Stimulated activated CD4-positive, alpha-beta T cell treated with anti-CD3 and anti-CD28 coated beads, Interleukin-4, amount 100 ng/mL, for 24 hours (primary cell): Measurements from ENCODE around the gene LZTR1.

Experiments used
- DNase-seq: peaks from one replicate; pipeline ENCODE4 v3.0.0-alpha.2; 2020

LZTR1 gene

GRCh38 chr22:20951151-20951931 is 30.8 kb upstream of the LZTR1 start:
- DNase-seq, result no peak

DNA sequence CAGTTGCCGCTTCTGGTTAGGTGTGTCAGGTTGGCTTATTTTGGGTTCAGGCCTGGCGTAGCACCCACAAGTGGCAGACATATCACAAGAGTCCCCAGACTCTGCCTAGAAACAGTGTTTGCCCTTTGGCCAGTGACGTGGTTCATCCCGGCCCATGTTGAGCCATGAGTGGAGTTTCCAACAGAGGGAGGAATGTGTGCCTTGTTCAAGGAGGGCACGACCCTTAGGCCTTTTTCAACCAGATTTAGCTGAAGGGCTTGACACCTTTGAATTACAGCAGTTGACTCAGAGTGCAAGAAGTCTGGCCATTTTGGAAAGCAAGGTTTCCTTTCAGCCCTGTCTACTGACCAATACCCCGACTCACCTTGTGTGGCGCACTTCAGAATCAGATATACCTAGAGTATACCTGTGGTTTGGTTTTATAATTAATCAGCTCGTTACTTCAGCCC is 30.1 kb upstream of the LZTR1 start:
- no peak for DNase-seq

- DNase-seq, result no peak
Observed at GRCh38 chr22:20952544-20953341, 29.4 kb upstream of the LZTR1 start.

- no peak for DNase-seq
Observed at GRCh38 chr22:20953342-20953608, 28.8 kb upstream of the LZTR1 start.

DNA sequence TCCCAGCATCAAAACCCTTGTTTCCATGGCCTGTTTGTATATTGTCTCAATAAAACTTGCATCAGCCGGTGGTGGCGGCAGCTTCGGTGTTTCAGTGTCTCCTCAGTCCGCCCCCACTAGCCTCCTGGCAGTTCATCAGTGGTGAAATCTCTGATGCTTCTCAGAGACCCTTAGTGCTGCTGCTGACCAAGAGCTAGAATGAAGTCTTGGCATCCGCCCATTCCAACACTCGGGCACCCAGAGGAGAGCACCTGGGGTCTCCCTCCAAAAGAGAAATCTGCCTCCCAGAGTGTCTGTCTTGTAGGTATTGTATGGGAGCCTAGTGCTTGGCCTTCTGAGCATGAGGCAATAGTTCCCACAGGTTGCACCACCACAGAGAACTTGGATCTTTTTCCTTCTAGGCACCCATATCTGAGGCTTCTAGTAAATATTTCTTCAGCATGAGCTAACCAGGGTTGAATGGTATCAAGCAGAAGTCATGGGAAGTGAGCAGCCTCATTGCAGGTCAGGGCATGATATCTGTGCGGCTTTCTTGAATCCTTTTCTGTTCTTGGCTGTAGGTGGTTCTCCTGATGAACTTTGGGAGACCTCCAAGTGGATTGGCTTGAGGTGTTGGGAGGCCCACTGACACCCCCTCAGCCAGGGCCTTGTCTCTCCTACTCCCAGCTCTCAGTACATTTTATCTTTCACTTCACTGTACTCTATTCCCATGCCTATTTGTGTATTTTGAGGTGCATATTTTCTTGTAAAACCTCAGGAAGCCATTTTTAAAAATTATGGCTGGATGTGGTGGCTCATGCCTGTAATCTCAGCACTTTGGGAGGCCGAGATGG is 28.2 kb upstream of the LZTR1 start:
- DNase-seq, result no peak

DNA sequence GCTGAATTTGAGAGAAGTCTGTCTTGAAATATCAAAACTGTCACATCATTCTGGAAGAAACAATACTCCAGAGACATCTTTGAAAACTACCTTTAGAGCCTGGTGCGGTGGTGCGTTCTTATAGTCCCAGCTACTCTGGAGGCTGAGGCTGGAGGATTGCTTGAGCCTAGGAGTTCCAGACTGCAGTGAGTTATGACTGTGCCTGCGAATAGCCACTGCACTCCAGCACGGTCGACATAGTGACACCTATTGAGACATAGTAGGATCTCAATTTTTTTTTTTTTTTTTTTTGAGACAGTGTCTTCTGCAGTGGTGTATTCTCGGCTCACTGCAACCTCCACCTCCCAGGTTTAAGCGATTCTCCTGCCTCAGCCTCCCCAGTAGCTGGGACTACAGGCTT is 26.5 kb upstream of the LZTR1 start:
- no peak for DNase-seq

GRCh38 chr22:20956258-20957101 is 25.6 kb upstream of the LZTR1 start:
- DNase-seq, result no peak

DNA sequence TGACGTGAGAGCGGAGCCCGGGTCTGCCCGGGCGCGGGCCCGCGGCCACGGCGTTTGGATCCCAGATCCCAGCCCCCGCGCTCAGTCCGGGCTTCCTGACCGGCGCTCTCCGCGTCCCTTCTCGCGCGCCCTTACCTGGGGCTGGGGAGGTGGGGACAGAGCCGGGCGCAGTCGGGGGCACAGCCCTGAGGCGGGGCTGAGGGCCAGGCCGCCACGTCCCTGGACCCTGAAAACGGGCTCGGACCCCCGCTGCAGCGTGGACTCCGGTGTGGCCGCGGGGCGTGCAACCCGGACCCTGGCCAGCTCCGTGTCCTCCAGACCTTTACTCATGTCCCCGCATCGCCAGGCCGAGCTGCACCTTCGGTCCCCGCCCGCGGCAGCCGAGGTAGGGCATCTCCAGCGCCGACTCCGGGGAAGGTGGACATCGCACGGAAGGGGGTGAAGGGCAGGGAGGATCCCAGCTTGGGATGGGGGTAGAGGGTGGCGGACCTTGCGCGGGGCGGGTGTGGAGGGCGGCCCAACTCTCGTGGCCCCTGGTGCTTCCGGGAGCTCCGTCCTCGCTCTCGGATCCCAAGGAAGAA is 24.9 kb upstream of the LZTR1 start:
- DNase-seq, result no peak

- no peak for DNase-seq
Observed at GRCh38 chr22:20957683-20958431, 24.2 kb upstream of the LZTR1 start.

GRCh38 chr22:20959578-20960461 is 22.3 kb upstream of the LZTR1 start:
- DNase-seq, result no peak

GRCh38 chr22:20960609-20961008 is 21.5 kb upstream of the LZTR1 start:
- no peak for DNase-seq

DNA sequence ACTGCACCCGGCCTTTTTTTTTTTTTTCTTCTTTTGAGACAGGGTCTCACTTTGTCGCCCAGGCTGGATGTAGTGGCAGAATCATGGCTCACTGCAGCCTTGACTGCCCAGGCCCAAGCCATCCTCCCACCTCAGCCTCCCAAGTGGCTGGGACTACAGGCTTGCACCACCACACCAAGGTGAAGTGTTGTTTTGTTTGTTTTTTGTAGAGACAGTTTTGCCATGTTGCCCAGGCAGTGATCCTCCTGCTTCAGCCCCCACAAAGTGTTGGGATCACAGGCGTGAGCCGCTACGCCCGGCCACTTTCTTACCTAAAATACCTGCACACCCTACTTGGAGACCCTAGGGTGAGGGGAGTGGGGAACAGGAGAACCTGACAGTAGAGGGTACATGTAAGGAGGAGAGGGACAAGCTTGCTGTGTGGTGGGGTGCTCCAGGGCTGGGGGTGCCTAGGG is 19.6 kb upstream of the LZTR1 start:
- no peak for DNase-seq

DNA sequence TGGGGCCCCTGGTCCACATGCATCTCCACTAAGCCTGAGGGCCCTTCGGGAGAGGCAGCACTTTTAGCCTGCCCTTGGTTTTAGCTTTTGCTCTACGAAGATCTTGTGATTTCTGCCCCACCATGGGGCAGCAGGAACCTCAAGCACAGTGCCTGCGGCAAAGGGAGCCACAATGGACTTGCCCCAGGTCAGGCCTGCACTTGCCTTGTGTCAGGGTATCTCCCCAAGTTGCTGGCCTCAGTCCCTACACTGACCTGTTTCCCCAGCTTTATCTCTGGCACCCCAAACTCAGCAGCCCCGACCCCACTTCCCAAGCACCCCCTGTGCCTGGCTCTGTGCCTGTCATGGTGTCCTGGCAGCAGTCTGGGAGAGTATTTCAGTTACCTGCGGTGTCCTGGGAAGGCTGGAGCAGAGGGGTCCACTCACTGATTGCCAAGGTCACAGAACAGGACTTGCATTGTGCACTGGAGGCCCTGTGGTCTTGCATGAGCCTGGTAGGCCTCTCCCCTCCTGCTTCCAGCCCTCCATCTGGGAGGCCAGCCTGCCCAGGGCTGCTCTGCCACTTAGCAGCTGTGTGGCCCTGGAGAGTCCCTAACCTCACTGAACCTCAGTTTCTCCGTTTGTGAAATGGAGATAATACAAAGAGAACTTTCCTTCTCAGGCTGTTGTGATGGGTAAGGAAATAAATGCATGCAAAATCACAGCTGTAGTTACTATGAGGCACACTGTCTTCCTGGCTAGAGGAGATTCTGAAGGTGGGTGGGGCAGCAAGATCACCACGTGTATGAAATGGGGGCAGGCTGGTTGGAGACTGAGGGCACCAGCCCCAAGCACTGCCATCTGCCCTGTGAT is 18.7 kb upstream of the LZTR1 start:
- no peak for DNase-seq

DNA sequence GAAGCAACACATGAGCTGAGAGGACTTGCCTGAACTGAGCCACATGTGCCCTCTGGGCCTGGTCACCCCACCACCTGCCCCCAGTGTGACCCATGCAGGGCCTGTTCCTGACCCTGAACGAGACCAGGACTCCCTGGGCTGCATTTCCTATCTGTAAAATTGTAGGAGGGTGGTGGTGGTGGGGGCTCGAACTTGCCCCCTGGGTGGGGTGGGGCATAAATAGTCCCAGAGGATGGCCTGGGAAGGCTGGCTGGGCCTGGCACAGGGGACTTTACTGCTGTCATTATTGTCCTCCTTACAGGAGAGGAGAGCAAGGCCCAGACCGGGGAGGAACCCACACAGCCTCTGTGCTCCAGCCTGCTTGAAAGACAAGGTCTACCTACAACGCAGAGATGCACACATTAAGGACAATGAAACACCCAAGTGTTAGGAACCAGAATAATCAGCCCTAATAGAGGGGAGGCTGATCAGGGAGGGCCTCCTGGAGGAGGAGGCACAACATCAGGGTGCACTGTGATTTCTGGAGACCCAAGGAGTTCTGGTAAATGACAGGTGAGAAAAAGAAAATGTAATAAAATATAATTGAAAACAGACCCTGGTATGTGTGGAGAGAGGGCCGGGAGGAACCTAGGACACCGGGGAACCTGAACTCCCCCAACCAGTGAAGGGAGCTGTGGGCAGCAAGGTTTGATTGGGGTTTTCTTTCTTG is 17.9 kb upstream of the LZTR1 start:
- DNase-seq, result no peak

DNA sequence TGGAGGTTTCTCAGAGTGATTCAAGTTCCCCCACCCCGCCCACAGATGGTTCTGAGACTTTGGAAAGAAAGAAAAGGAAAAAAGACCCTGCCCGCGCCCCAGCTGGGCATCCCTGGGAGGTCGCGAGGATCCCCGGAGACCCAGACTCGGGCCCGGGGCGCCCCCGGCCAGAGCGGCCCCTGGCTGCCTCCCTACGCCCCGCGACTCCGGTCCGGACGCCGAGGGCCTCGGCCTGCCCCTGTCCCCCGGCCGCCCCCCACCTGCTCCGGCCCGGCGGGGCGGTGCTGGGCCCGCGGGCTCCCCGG is 17.3 kb upstream of the LZTR1 start:
- DNase-seq, result no peak

GRCh38 chr22:20965104-20965887 is 16.8 kb upstream of the LZTR1 start:
- DNase-seq, result no peak

GRCh38 chr22:20965888-20966855 is 15.9 kb upstream of the LZTR1 start:
- DNase-seq, result no peak
